ENCODE data around the gene SPTLC3. TPM values are rescaled to one million over a fixed set of nuclear protein-coding genes. Genes with fewer than 3 reads are reported as not detected.
A peak's percentile ranks its signal among the peaks of the same experiment; 100 is the strongest.

The SPTLC3 gene
- total RNA-seq, 1 donor from 2014 or later: 18.7 TPM

- H3K27ac ChIP-seq: no peak overlapping the region
- TF ChIP-seq CTCF (IDR thresholded peaks at IDR 0.05): no peak
- H3K9me3 ChIP-seq: no peaks in the 10 kb centered on the region
- DNase-seq (no peak), ATAC-seq (no peak)
- intact Hi-C loops (cut with DNase I): no loop called here
- H3K27me3 ChIP-seq (ENCODE audit: low read depth): no peaks in the 10 kb centered on the region
- peaks cover 6% of the 10 kb centered on the region for H3K36me3 ChIP-seq
- peaks cover 23% of the 10 kb centered on the region for H3K4me1 ChIP-seq
- H3K4me3 ChIP-seq: no peak overlapping the region
Observed at GRCh38 chr20:13149371-13150105, 140.8 kb downstream of the SPTLC3 start.

GRCh38 chr20:13158369-13158768 lies 149.6 kb downstream of the SPTLC3 start:
- Histone ChIP-seq H3K36me3 (peaks cover 13% of the 10 kb centered on the region), H3K4me1 (no peaks in the 10 kb centered on the region), H3K4me3 (no peak overlapping the region), H3K27ac (no peak overlapping the region), H3K27me3 (ENCODE audit: low read depth) (no peaks in the 10 kb centered on the region), H3K9me3 (no peaks in the 10 kb centered on the region)
- ATAC-seq (peak in 1 of 2 donors; percentile 39), DNase-seq (no peak)
- intact Hi-C loops (cut with DNase I): no loop called here
- no peak for TF ChIP-seq CTCF (IDR thresholded peaks at IDR 0.05)

GRCh38 chr20:13159889-13160288 lies 151.1 kb downstream of the SPTLC3 start:
- intact Hi-C loops (cut with DNase I): no loop called here
- ATAC-seq (no peak), DNase-seq (no peak)
- no peak for TF ChIP-seq CTCF (IDR thresholded peaks at IDR 0.05)
- H3K27ac ChIP-seq: no peak overlapping the region
- H3K4me3 ChIP-seq: no peak overlapping the region
- H3K4me1 ChIP-seq: no peaks in the 10 kb centered on the region
- no peaks in the 10 kb centered on the region for H3K9me3 ChIP-seq
- H3K27me3 ChIP-seq (ENCODE audit: low read depth): no peaks in the 10 kb centered on the region
- peaks cover 7% of the 10 kb centered on the region for H3K36me3 ChIP-seq

GRCh38 chr20:13165203-13165602 lies 156.4 kb downstream of the SPTLC3 start:
- H3K4me1 ChIP-seq: no peaks in the 10 kb centered on the region
- H3K27me3 ChIP-seq (ENCODE audit: low read depth): no peaks in the 10 kb centered on the region
- ATAC-seq (no peak), DNase-seq (no peak)
- intact Hi-C loops (cut with DNase I): no loop called here
- no peak overlapping the region for H3K27ac ChIP-seq
- no peak overlapping the region for H3K4me3 ChIP-seq
- H3K9me3 ChIP-seq: no peaks in the 10 kb centered on the region
- peaks cover 7% of the 10 kb centered on the region for H3K36me3 ChIP-seq
- no peak for TF ChIP-seq CTCF (IDR thresholded peaks at IDR 0.05)

GRCh38 chr20:13166011-13166410 lies 157.2 kb downstream of the SPTLC3 start:
- no peaks in the 10 kb centered on the region for H3K9me3 ChIP-seq
- no peaks in the 10 kb centered on the region for H3K4me1 ChIP-seq
- DNase-seq (no peak), ATAC-seq (no peak)
- no peak overlapping the region for H3K4me3 ChIP-seq
- no peak for TF ChIP-seq CTCF (IDR thresholded peaks at IDR 0.05)
- H3K27ac ChIP-seq: no peak overlapping the region
- no peaks in the 10 kb centered on the region for H3K27me3 ChIP-seq (ENCODE audit: low read depth)
- peaks cover 6% of the 10 kb centered on the region for H3K36me3 ChIP-seq
- intact Hi-C loops (cut with DNase I): no loop called here

All from lower lobe of right lung (tissue), 2 donors.